Chondrocyte (in vitro differentiated cells): ENCODE data around the gene APPBP2. TPM values are rescaled to one million over a fixed set of nuclear protein-coding genes. Genes with fewer than 3 reads are reported as not detected.

Source experiments
- DNase-seq: peaks from one replicate; pipeline ENCODE4 v3.0.0; 2021; ENCODE audit warnings: mixed read lengths, low spot score
- H3K27ac Mint-ChIP-seq: one replicate; pipeline ENCODE4 v1.8.0; 2021; ENCODE audit warnings: mild to moderate bottlenecking, moderate library complexity, mixed read lengths; ENCODE audit not compliant: unreplicated experiment
- H3K27me3 Mint-ChIP-seq: 2 replicates; pipeline ENCODE4 v1.8.0; 2021; ENCODE audit warnings: low read depth, mixed read lengths
- H3K36me3 Mint-ChIP-seq: 2 replicates; pipeline ENCODE4 v1.8.0; 2021; ENCODE audit warnings: low read depth, mixed read lengths
- H3K4me1 Mint-ChIP-seq: 2 replicates; pipeline ENCODE4 v1.8.0; 2021; ENCODE audit warnings: low read depth, mild to moderate bottlenecking, mixed read lengths
- H3K4me3 Mint-ChIP-seq: one replicate; pipeline ENCODE4 v1.8.0; 2021; ENCODE audit warnings: mild to moderate bottlenecking, moderate library complexity, mixed read lengths; ENCODE audit not compliant: unreplicated experiment
- H3K9me3 Mint-ChIP-seq: 2 replicates; pipeline ENCODE4 v1.8.0; 2021; ENCODE audit warnings: low read depth, mixed read lengths
- CTCF ChIP-seq: fragments of 200-600 bp; sonication (generic); IDR thresholded peaks from 2 replicates; pipeline ENCODE4 v1.5.0; 2021; ENCODE audit warnings: antibody characterized with exemption, mild to moderate bottlenecking, moderate library complexity
- total RNA-seq: library from RNA; stranded (reverse); gene quantifications from 3 replicates; pipeline ENCODE4 v1.2.1, GENCODE V29; 2021

Gene APPBP2
- total RNA-seq, 1 donor from 2014 or later = 51.1 TPM

GRCh38 chr17:60464343-60464742, 61.7 kb downstream of the APPBP2 start:
- no peak for TF ChIP-seq CTCF
- H3K36me3 Mint-ChIP-seq = peaks cover 15% of the 10 kb centered on the region
- peak overlapping the region; percentile 61 for H3K27ac Mint-ChIP-seq
- H3K4me1 Mint-ChIP-seq = peaks cover 45% of the 10 kb centered on the region
- DNase-seq = no peak
- no peaks in the 10 kb centered on the region for H3K27me3 Mint-ChIP-seq
- H3K9me3 Mint-ChIP-seq = no peaks in the 10 kb centered on the region
- no peak overlapping the region for H3K4me3 Mint-ChIP-seq

- Mint-ChIP-seq H3K4me3 (no peak overlapping the region), H3K36me3 (peaks cover 21% of the 10 kb centered on the region), H3K4me1 (peaks cover 35% of the 10 kb centered on the region), H3K9me3 (no peaks in the 10 kb centered on the region), H3K27me3 (no peaks in the 10 kb centered on the region), H3K27ac (peak overlapping the region; percentile 86)
- no peak for DNase-seq
- no peak for TF ChIP-seq CTCF
Measured at GRCh38 chr17:60463157-60463835, 62.7 kb downstream of the APPBP2 start.

GRCh38 chr17:60461584-60461983, 64.5 kb downstream of the APPBP2 start:
- TF ChIP-seq CTCF = no peak
- Mint-ChIP-seq H3K4me3 (no peak overlapping the region), H3K27ac (no peak overlapping the region), H3K9me3 (peaks cover 2% of the 10 kb centered on the region), H3K27me3 (no peaks in the 10 kb centered on the region), H3K36me3 (peaks cover 31% of the 10 kb centered on the region), H3K4me1 (peaks cover 22% of the 10 kb centered on the region)
- no peak for DNase-seq

GRCh38 chr17:60457148-60457547, 68.9 kb downstream of the APPBP2 start:
- DNase-seq = no peak
- H3K27ac Mint-ChIP-seq = no peak overlapping the region
- H3K4me3 Mint-ChIP-seq = no peak overlapping the region
- TF ChIP-seq CTCF = no peak
- H3K36me3 Mint-ChIP-seq = peaks cover 31% of the 10 kb centered on the region
- peaks cover 4% of the 10 kb centered on the region for H3K4me1 Mint-ChIP-seq
- H3K27me3 Mint-ChIP-seq = no peaks in the 10 kb centered on the region
- peaks cover 2% of the 10 kb centered on the region for H3K9me3 Mint-ChIP-seq

GRCh38 chr17:60455378-60455777, 70.7 kb downstream of the APPBP2 start:
- Mint-ChIP-seq H3K27ac (no peak overlapping the region), H3K36me3 (peaks cover 37% of the 10 kb centered on the region), H3K27me3 (no peaks in the 10 kb centered on the region), H3K9me3 (peaks cover 2% of the 10 kb centered on the region), H3K4me1 (peaks cover 4% of the 10 kb centered on the region), H3K4me3 (no peak overlapping the region)
- no peak for TF ChIP-seq CTCF
- no peak for DNase-seq
